HG03060 (cell line): ENCODE data around the gene ROGDI.
"Not testable (repeated sequence)": the region's sequence is repeated elsewhere in the genome, so short reads cannot be mapped to it uniquely, and the experiment has no call there.

ENCODE experiments used
- ATAC-seq: cut with Tn5 transposase; IDR thresholded peaks from one replicate; pipeline ENCODE4 v1.9.1; 2021; ENCODE audit warnings: low read depth, moderate number of reproducible peaks; ENCODE audit not compliant: unreplicated experiment

ROGDI gene

DNA sequence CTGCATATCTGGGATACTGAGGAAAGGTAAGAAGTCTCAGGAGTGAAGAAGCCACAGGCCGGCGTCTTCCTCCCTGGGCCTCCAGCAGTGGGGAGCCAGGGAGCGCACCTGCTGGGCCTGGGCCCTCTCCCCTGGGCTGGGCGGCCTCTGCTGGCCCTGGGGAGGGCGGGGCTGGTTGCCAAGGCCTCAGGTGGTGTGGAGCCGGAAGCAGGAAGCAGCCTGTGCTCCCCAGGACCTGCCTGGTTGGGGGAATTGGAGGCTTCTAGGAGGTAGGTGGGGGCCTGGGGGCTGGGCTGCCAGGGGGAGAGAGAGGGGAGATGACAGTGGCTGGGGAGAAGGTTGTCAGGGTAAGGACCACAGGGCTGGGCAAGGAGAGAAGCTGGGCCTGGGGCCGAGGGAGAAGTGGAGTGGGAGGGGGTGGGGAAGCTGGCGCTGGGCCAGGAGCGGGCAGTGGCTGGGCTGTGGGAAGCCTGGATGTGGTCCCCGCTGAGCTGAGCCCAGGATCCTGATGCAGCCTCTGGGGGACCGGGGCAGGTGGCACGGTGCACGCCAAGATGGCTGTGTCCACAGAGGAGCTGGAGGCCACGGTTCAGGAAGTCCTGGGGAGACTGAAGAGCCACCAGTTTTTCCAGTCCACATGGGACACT is 7.1 kb downstream of the ROGDI start, which contains the start of gene SMIM22:
Gene SMIM22, plus strand, starts transcription at position 189 of the 647 bp plus-strand sequence. Its CDS starts 366 bp downstream, at position 555.
- ATAC-seq = no peak

- no peak for ATAC-seq
These were observed 9.4 kb downstream of the ROGDI start for GRCh38 chr16:4792951-4793513.

- no peak for ATAC-seq
These were observed 11.6 kb downstream of the ROGDI start for GRCh38 chr16:4790871-4791270.

- no peak for ATAC-seq
These were observed 12.2 kb downstream of the ROGDI start for GRCh38 chr16:4790261-4790660.

DNA sequence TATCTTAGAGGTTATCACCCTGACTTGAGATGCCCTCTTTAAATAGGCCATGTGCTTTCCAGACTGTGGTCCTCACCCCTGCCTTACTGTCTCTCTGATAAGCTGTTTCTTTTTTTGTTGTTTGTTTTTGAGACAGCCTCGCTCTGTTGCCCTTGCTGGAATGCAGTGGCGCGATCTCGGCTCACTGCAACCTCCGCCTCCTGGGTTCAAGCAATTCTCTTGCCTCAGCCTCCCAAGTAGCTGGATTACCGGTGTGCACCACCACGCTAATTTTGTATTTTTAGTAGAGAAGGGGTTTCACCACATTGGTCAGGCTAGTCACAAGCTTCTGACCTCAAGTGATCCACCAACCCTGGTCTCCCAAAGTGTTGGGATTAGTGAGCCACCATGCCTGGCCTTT is 13.5 kb downstream of the ROGDI start:
- no peak for ATAC-seq

GRCh38 chr16:4788489-4788889 is 13.9 kb downstream of the ROGDI start:
- ATAC-seq = no peak

GRCh38 chr16:4787627-4788482 is 14.6 kb downstream of the ROGDI start, which contains the start of gene SEPTIN12:
TSS of gene SEPTIN12 (minus strand) at chr16:4788345. CDS start at chr16:4787645, 700 bp downstream.
- ATAC-seq = no peak

- ATAC-seq = no peak
These were observed 15.4 kb downstream of the ROGDI start for GRCh38 chr16:4787068-4787467.

GRCh38 chr16:4785758-4786433 is 16.5 kb downstream of the ROGDI start:
- no peak for ATAC-seq

DNA sequence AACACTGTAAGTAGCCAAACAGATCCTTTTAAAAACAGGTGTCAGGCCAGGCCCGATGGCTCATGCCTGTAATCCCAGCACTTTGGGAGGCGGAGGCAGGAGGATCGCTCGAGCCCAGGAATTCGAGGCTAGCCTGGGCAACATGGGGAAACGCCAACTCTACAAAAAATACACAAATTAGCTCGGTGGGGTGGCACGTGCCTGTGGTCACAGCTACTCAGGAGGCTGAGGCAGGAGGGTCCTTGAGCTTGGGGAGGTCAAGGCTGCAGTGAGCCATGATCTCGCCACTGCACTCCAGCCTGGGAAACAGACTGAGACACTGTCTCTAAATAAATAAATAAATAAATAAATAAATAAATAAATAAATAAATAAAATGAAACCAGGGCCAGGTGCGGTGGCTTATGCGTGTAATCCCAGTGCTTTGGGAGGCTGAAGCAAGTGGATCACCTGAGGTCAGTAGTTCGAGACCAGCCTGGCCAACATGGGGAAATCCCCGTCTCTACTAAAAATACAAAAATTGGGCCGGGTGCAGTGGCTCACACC is 17.9 kb downstream of the ROGDI start:
- not testable (repeated sequence) for ATAC-seq

DNA sequence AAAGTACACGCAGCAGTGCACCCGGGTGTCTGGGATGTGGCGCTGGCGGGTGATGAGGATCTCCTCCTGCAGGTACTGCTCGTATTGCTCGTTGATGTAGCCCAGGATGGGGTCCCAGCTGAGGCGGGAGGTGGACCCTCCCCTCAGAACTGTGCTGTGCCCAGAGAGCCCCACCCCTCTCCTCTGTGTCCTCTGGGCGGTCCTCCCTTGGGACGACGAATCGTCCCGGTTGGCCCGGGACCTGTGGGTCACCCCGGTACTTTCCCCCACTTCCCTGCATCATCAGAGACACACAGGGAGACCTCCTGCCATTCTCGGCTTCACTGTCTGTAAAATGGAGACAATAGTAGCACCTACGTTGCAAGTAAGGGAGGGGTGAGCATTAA is 18.5 kb downstream of the ROGDI start:
- no peak for ATAC-seq

DNA sequence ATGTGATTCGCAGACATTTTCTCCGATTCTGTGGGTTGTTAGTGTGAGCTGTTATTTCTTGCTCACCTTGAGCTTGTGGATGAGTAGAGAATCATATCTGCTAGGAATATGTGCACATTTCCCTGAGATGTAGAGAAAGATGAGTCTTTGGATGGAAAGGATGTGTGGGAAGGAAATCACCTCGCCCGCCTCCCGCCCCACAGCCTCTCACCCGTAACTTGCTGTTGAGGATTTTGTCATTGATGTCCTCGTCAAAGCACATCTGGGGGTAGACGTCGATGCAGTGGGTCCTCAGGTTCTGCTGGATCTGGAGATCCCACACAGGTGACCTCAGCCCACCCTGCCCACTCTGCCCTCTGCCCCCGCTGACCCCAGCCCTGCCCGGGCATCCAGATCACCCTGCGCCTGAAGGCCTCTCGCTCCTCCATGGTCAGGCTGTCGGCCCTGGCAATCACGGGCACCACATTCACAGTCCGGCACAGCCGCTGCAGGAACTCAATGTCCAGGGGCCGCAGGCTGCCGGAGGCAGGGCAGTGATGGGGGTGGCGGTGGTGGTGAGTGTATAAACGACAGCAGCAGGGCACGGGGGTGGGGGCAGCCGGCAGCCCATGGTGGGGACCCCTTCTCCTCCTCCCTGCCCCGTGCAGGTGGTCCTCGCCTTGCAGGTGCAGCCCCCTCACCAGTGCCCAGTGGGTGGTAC is 19.0 kb downstream of the ROGDI start:
- ATAC-seq = no peak

DNA sequence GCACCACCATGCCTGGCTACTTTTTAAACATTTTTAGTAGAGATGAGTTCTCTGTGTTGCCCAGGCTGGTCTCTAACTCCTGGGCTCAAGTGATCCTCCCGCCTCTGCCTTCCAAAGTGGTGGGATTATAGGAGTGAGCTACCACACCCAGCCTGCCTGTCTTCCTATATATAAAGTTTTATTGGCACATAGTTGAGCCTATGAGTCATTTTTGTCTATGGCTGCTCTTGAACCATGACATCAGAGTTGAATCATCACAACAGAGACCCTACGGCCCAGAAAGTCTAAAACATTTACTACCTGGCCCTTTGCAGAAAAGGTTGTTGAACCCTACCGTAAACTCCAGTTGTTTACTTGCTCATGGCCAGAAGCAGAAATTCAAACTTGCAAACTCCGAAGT is 22.2 kb downstream of the ROGDI start:
- no peak for ATAC-seq

DNA sequence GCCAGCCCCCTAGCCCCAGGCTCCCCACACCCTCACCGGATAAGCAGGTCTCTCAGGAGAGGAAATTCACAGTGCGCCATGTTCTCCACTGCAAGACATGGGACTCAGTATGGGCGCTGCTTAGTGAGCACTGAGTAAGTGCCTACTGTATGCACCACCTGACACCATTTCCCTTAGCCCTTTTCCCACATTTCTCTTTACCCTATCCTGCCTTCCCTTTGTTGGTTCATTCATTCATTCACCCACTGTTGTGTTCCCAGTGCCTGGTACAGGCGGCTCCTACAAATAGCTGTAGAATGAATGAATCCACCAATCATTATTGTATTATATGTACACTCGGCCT is 24.4 kb downstream of the ROGDI start:
- ATAC-seq = no peak

- ATAC-seq = no peak
These were observed 24.9 kb downstream of the ROGDI start for GRCh38 chr16:4777339-4778049.

DNA sequence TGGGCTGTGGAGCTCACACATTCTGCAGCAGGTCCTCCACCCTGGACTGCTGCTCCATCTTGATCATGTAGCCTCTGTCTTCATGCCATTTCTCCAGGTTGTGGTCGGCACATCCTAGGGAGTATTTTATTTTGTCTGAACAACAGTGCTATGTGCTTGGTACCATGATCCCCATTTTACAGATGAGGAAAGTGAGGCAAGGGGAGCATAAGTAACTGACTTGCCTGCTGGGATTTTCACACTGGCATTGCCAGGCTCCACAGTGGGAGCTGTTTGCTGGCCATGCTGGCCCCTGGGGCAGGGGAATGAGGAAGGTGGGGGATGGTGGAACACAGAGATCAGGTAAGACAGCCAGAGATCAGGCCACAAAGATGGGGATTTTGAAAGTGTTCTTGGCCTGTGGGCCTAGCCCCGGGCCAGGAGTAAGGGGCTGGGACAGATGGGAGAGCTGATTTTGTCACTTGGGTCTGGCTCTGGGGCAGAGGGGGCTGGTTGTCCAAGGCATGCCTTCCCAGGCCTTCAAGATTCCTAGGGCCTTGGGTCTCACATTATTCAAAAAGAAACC is 26.2 kb downstream of the ROGDI start:
- no peak for ATAC-seq

DNA sequence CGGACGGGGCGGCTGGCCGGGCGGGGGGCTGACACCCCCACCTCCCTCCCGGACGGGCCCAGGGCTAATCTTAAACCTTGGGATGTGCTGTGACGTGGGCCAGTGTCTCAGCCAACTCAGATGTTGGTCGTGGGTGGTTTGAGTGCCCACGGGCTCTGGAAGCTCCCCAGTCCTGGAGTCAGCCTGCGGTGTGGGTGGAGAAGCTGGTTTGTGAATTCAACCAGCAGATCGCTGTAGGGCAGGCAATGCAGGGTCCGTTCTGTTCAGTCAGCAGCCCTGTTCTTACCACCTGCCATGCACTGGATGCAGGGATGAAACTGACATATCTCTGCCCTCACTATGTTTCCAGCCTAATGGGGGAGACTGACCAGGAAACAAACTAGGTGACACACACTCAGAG is 27.4 kb downstream of the ROGDI start:
- no peak for ATAC-seq

GRCh38 chr16:4772351-4772750 is 30.1 kb downstream of the ROGDI start:
- no peak for ATAC-seq

DNA sequence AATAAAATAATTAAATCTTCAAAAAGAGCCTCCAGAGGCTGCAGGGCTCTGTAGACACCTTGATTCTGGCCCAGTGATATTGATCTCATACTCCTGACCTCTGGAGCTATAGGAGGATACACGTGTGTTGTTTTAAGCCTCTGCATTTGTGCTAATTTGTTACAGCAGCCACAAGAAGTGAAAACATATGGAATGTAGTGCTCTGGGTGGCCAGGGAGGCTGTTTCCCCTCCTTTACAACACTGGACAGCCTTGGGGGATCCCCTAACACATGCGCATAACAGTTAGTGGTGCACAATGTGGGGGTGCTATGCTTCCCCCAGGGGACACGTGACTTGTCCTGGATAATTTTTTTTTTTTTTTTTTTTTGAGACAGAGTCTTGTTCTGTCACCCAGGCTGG is 30.8 kb downstream of the ROGDI start:
- no peak for ATAC-seq
